ENCODE measurements around the gene UBAP1L. TPM values are rescaled to one million over a fixed set of nuclear protein-coding genes. Genes with fewer than 3 reads are reported as not detected.

The UBAP1L gene
- polyA plus RNA-seq, 1 donor (not counting 4 experiments of a cell fraction or from before 2014, with no cell fraction given) = 0.55 TPM

DNA sequence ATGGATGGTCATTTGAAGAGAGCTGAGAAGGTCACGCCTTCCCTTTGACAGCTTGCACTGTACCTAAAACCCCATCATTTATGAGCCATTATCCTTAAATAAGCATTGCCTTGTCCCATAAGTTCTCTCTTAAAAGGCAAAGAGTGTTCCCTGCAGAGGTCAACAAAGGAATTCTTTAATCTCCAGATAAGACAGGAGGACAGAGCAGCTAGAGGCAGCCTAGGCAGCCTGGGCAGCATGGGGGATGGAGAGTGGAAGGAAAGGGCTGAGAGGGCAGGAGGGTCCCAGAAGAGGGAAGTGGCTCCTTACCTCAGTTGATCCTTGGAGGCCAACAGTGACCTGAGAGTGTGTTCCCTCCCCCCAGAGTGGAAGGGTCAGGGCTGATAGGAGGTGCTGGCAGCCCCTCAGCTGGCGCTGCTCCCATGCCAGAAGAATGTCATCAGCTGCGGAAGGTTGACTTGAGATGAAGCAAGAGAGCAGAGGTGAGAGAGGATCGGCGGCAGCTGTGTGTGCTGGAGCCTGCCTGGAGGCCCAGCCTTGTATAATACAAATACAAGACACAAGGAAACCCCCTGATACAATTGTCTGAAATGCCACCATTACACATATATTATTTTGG lies 25.7 kb downstream of the UBAP1L start:
- no peaks in the 10 kb centered on the region for H3K79me2 ChIP-seq (ENCODE audit: control insufficient read depth, insufficient read depth, low read length)
- no peak overlapping the region for H3K4me2 ChIP-seq (ENCODE audit: control insufficient read depth, extremely low read depth, insufficient read depth, low read depth, low read length)
- no peaks in the 10 kb centered on the region for H4K20me1 ChIP-seq (ENCODE audit: control insufficient read depth, extremely low read depth, insufficient read depth, low read length)
- dilution Hi-C loops (cut with MboI; ENCODE audit: extremely low pct_ligation_motif_present, low sequenced_read_pairs) = no loop called here
- DNase-seq (ENCODE audit: low read depth, low spot score) (no peak), FAIRE-seq (no peak)
- TF ChIP-seq EZH2 (IDR thresholded peaks at IDR 0.05; ENCODE audit: low read length) = no peak
- TF ChIP-seq, protein P1, sequence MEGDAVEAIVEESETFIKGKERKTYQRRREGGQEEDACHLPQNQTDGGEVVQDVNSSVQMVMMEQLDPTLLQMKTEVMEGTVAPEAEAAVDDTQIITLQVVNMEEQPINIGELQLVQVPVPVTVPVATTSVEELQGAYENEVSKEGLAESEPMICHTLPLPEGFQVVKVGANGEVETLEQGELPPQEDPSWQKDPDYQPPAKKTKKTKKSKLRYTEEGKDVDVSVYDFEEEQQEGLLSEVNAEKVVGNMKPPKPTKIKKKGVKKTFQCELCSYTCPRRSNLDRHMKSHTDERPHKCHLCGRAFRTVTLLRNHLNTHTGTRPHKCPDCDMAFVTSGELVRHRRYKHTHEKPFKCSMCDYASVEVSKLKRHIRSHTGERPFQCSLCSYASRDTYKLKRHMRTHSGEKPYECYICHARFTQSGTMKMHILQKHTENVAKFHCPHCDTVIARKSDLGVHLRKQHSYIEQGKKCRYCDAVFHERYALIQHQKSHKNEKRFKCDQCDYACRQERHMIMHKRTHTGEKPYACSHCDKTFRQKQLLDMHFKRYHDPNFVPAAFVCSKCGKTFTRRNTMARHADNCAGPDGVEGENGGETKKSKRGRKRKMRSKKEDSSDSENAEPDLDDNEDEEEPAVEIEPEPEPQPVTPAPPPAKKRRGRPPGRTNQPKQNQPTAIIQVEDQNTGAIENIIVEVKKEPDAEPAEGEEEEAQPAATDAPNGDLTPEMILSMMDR (optimal IDR thresholded peaks at IDR 0.05 in 1 of 3, IDR thresholded peaks at IDR 0.05 in 1 of 3, conservative IDR thresholded peaks at IDR 0.05 in 1 of 3; ENCODE audit: extremely low read depth in 1 of 3, insufficient read depth in 2 of 3, low read length in 3 of 3) = no peak
- H3K4me1 ChIP-seq (ENCODE audit: control insufficient read depth, extremely low read depth, insufficient read depth, low read length) = peaks cover 4% of the 10 kb centered on the region
- no peak overlapping the region for H3K4me3 ChIP-seq (ENCODE audit: control insufficient read depth in 2 of 3, extremely low read depth in 1 of 3, insufficient read depth in 2 of 3, low read depth in 1 of 3, low read length in 3 of 3)
- H3K27me3 ChIP-seq (ENCODE audit: control insufficient read depth, extremely low read depth, insufficient read depth, low read length) = peaks cover 4% of the 10 kb centered on the region
- H3K27ac ChIP-seq (ENCODE audit: control insufficient read depth, insufficient read depth, low read length) = no peak overlapping the region
- H3K9me3 ChIP-seq (ENCODE audit: control insufficient read depth, low read depth, low read length) = no peaks in the 10 kb centered on the region
- H3K9me1 ChIP-seq (ENCODE audit: control insufficient read depth, extremely low read depth, insufficient read depth, low read length) = no peaks in the 10 kb centered on the region
- H3K36me3 ChIP-seq (ENCODE audit: control insufficient read depth in 2 of 2, extremely low read depth in 1 of 2, insufficient read depth in 2 of 2, low read length in 2 of 2) = no peaks in the 10 kb centered on the region
- no peak overlapping the region for H2AFZ ChIP-seq (ENCODE audit: control insufficient read depth, low read length)
- H3K9ac ChIP-seq (ENCODE audit: control insufficient read depth, extremely low read depth, insufficient read depth, low read length) = no peak overlapping the region

DNA sequence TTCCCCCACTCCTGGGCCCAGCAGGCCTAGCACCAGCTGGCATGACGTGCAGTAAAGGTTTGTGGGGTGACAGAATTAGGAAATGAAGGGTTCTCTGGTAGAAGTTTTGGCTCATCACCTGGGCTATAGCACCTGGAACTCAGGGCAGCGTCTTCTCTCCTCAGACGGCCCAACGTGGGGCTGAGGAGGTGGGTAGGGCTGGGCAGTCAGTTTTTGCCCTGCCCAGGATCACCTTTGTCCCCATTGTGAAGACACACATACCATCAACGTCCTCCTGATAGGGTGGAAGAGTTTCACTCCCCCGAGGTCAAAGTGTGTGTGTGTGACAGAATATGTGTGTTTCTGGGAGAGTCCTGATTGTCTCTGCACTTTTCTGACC lies 26.4 kb downstream of the UBAP1L start:
- dilution Hi-C loops (cut with MboI; ENCODE audit: extremely low pct_ligation_motif_present, low sequenced_read_pairs) = no loop called here
- H3K9me1 ChIP-seq (ENCODE audit: control insufficient read depth, extremely low read depth, insufficient read depth, low read length) = no peaks in the 10 kb centered on the region
- no peak overlapping the region for H3K4me3 ChIP-seq (ENCODE audit: control insufficient read depth in 2 of 3, extremely low read depth in 1 of 3, insufficient read depth in 2 of 3, low read depth in 1 of 3, low read length in 3 of 3)
- peaks cover 4% of the 10 kb centered on the region for H3K4me1 ChIP-seq (ENCODE audit: control insufficient read depth, extremely low read depth, insufficient read depth, low read length)
- TF ChIP-seq, protein P1 (optimal IDR thresholded peaks at IDR 0.05 in 1 of 3, IDR thresholded peaks at IDR 0.05 in 1 of 3, conservative IDR thresholded peaks at IDR 0.05 in 1 of 3; ENCODE audit: extremely low read depth in 1 of 3, insufficient read depth in 2 of 3, low read length in 3 of 3) = no peak
- no peak for TF ChIP-seq EZH2 (IDR thresholded peaks at IDR 0.05; ENCODE audit: low read length)
- no peak overlapping the region for H3K9ac ChIP-seq (ENCODE audit: control insufficient read depth, extremely low read depth, insufficient read depth, low read length)
- H3K9me3 ChIP-seq (ENCODE audit: control insufficient read depth, low read depth, low read length) = no peaks in the 10 kb centered on the region
- no peaks in the 10 kb centered on the region for H4K20me1 ChIP-seq (ENCODE audit: control insufficient read depth, extremely low read depth, insufficient read depth, low read length)
- H3K27ac ChIP-seq (ENCODE audit: control insufficient read depth, insufficient read depth, low read length) = no peak overlapping the region
- H3K27me3 ChIP-seq (ENCODE audit: control insufficient read depth, extremely low read depth, insufficient read depth, low read length) = peaks cover 4% of the 10 kb centered on the region
- FAIRE-seq (no peak), DNase-seq (ENCODE audit: low read depth, low spot score) (no peak)
- no peak overlapping the region for H2AFZ ChIP-seq (ENCODE audit: control insufficient read depth, low read length)
- H3K4me2 ChIP-seq (ENCODE audit: control insufficient read depth, extremely low read depth, insufficient read depth, low read depth, low read length) = no peak overlapping the region
- no peaks in the 10 kb centered on the region for H3K36me3 ChIP-seq (ENCODE audit: control insufficient read depth in 2 of 2, extremely low read depth in 1 of 2, insufficient read depth in 2 of 2, low read length in 2 of 2)
- H3K79me2 ChIP-seq (ENCODE audit: control insufficient read depth, insufficient read depth, low read length) = no peaks in the 10 kb centered on the region

All from keratinocyte (primary cell).